Mucosa of stomach (tissue), 1 donor: ENCODE results near the gene ITGA2.

Experiments used
- H3K27me3 ChIP-seq: one replicate; pipeline ENCODE4 v1.7.0; 2013; ENCODE audit warnings: mild to moderate bottlenecking, low read length; ENCODE audit not compliant: control insufficient read depth, insufficient read depth
- H3K36me3 ChIP-seq: one replicate; pipeline ENCODE4 v1.7.0; 2013; ENCODE audit warnings: low read length; ENCODE audit not compliant: control insufficient read depth, insufficient read depth
- H3K4me1 ChIP-seq: one replicate; pipeline ENCODE4 v1.7.0; 2013; ENCODE audit warnings: mild to moderate bottlenecking, low read length; ENCODE audit not compliant: control insufficient read depth, insufficient read depth
- H3K4me3 ChIP-seq: one replicate; pipeline ENCODE4 v1.7.0; 2013; ENCODE audit warnings: low read length
- H3K9ac ChIP-seq: one replicate; pipeline ENCODE4 v1.7.0; 2013; ENCODE audit warnings: mild to moderate bottlenecking, low read length, moderate library complexity
- H3K9me3 ChIP-seq: one replicate; pipeline ENCODE4 v1.7.0; 2013; ENCODE audit warnings: mild to moderate bottlenecking, low read length, moderate library complexity; ENCODE audit not compliant: control insufficient read depth
- donor health status: Pancreatic carcinoma.

Gene ITGA2

DNA sequence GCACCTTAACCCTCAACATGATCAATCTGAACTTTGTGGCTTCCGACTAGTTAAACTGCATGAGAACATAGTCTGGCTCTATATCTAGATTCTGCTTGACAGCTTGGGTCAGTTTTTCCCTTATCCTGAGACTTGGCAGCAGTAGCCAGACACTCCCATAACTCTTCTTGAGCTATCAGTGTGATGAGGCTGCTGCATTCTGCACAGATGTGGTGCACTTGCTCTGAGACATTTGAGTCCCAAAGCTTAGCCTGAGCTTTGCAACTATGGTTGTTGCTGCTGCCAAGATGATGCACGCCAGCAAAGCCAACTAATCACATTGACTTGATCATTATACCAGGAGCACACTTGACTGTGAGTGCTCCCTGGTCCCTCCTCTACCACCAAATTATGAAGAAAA is 84.2 kb downstream of the ITGA2 start:
- Histone ChIP-seq H3K9me3 (no peaks in the 10 kb centered on the region), H3K4me1 (no peaks in the 10 kb centered on the region), H3K36me3 (peaks cover 6% of the 10 kb centered on the region), H3K9ac (no peak overlapping the region), H3K27me3 (no peaks in the 10 kb centered on the region), H3K4me3 (no peak overlapping the region)

DNA sequence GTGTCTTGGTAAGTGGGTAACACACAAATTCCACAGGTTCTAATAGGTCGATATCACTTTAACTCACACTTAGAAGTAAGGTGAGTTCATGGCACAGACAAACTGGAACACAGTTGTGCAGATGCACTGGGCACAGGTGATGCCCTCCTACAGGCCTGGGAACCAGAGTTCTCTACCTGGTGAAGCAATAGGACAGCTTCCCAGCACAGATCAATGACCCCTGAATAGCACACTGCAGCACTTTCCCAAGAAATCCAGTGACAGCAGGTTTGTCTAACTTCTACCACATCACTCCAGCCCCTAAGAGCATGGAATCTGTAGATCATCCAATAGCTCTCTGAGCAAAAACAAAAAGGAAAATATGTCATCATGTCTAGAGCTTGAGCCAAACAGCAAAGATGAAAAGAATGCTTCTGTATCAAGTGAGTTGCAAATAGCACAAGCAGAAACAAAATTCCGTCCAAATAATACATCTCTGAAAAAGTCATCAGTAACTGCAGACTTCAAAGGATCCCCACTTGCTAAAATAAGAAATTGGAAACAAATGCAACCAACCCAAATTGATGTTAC is 86.9 kb downstream of the ITGA2 start:
- H3K36me3 ChIP-seq, result peaks cover 6% of the 10 kb centered on the region
- no peaks in the 10 kb centered on the region for H3K9me3 ChIP-seq
- H3K4me3 ChIP-seq, result no peak overlapping the region
- no peaks in the 10 kb centered on the region for H3K27me3 ChIP-seq
- H3K4me1 ChIP-seq, result no peaks in the 10 kb centered on the region
- H3K9ac ChIP-seq, result no peak overlapping the region

GRCh38 chr5:53080271-53080670 is 91.1 kb downstream of the ITGA2 start:
- H3K4me3 ChIP-seq, result no peak overlapping the region
- no peaks in the 10 kb centered on the region for H3K27me3 ChIP-seq
- no peaks in the 10 kb centered on the region for H3K4me1 ChIP-seq
- H3K9ac ChIP-seq, result no peak overlapping the region
- H3K9me3 ChIP-seq, result no peaks in the 10 kb centered on the region
- H3K36me3 ChIP-seq, result peaks cover 6% of the 10 kb centered on the region

DNA sequence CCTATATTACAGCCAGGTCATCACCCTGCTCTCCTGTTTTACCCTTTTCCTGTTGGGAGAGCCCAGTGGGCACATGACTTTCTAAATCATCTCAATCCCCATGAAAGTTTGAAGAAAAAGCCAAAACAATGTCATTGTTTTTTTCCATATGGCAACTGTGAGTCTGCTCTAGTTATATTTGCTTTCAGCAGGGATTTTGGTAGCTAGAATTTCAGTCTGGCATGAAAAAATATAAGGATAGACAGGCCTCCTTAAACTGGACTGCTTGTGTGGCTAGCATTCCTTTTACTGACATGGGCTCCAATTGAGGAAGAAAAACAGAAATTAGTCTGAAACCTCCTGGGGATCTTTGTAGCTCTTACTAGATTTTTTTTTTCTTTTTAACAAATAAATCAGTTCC is 94.8 kb downstream of the ITGA2 start:
- Histone ChIP-seq H3K27me3 (no peaks in the 10 kb centered on the region), H3K9ac (no peak overlapping the region), H3K4me3 (no peak overlapping the region), H3K4me1 (no peaks in the 10 kb centered on the region), H3K36me3 (no peaks in the 10 kb centered on the region), H3K9me3 (no peaks in the 10 kb centered on the region)

DNA sequence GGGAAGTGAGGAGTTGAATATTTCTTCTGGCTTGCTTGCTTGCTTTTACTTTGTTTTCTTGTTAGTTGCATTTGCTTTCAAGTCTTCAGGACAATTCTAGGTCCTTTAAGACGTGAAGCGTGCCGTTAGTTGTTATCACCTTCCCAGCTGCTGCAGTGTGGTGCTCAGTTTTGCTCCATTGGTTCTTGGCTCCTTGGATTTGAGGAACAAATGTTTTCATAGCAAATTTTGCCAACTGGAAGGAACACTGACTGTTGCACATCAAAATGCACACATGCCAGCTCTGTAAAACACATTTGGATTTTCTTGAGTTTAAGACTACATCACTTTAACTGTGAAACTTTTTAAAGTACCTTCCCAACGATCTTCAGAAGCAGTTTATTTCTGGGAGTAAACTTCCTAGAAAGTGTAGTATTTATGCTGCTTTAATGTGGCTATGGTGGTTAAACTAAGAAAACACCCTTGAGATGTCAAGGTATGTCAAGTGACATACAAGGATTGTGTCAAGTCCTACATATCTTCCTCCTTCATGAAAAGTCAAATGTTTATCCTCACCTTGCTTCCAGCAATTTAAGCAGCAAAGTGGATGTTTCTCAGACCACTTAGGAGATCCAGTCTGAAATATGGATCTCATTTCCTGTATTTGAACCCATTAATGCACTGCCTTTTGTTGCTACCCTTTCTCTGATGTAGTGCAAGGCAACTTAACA is 95.5 kb downstream of the ITGA2 start:
- H3K9ac ChIP-seq, result no peak overlapping the region
- no peaks in the 10 kb centered on the region for H3K27me3 ChIP-seq
- H3K9me3 ChIP-seq, result no peaks in the 10 kb centered on the region
- H3K4me3 ChIP-seq, result no peak overlapping the region
- H3K36me3 ChIP-seq, result no peaks in the 10 kb centered on the region
- no peaks in the 10 kb centered on the region for H3K4me1 ChIP-seq

GRCh38 chr5:53087171-53087570 is 98.0 kb downstream of the ITGA2 start:
- H3K4me3 ChIP-seq, result no peak overlapping the region
- H3K4me1 ChIP-seq, result no peaks in the 10 kb centered on the region
- H3K9me3 ChIP-seq, result no peaks in the 10 kb centered on the region
- H3K27me3 ChIP-seq, result no peaks in the 10 kb centered on the region
- no peak overlapping the region for H3K9ac ChIP-seq
- no peaks in the 10 kb centered on the region for H3K36me3 ChIP-seq

DNA sequence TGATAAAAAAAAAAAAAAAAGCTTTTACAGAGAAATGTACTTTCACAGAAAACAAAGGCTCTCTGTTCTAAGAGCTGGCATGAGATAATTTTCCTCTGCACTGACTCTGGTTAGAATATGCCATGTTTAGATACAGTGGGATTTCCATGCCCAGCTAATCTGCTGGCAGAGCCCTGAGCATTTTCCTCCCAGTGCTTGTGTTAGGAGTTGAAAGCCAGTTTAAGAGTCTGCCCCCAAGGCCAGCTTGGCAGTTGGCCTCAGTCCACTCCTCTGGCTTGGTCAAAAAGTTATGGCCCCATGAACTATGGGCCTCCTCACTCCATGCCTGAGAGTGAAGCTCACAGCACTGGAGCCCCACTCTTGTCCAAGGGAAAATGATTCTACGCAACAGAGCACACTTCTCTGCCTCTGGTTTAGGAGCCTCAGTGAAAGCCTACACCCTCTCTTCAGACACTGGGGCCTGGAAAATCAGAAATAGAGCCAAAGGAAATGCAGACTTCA is 98.5 kb downstream of the ITGA2 start:
- Histone ChIP-seq H3K9ac (no peak overlapping the region), H3K36me3 (no peaks in the 10 kb centered on the region), H3K4me1 (no peaks in the 10 kb centered on the region), H3K9me3 (no peaks in the 10 kb centered on the region), H3K4me3 (no peak overlapping the region), H3K27me3 (no peaks in the 10 kb centered on the region)

DNA sequence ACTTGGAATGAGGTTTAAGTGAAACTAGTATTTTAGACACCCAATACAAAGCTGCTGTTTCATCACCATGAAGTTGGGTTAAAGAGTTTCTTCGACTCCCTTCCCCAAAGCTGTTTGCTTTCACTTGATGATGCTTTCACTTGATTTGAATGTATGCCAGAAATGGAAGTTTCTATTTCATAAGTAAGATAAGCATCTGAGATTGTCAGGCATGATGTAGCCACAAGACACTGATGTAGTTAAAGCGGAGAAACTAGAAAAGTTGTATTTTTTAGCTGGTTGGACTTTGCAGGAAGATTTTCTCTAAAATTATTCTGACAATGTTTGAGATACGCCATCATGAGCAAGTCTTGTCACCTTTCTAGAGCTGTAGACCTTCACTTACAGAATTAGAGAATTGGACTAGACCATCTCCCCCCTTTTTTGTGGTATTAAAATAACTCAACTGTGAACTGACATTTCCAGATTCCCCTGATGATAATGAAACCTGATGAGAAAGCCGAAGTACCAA is 100.4 kb downstream of the ITGA2 start:
- H3K36me3 ChIP-seq, result no peaks in the 10 kb centered on the region
- no peaks in the 10 kb centered on the region for H3K27me3 ChIP-seq
- H3K9ac ChIP-seq, result no peak overlapping the region
- H3K9me3 ChIP-seq, result no peaks in the 10 kb centered on the region
- no peaks in the 10 kb centered on the region for H3K4me1 ChIP-seq
- H3K4me3 ChIP-seq, result no peak overlapping the region

GRCh38 chr5:53090229-53090628 is 101.1 kb downstream of the ITGA2 start:
- H3K4me3 ChIP-seq, result no peak overlapping the region
- H3K4me1 ChIP-seq, result no peaks in the 10 kb centered on the region
- H3K27me3 ChIP-seq, result no peaks in the 10 kb centered on the region
- no peaks in the 10 kb centered on the region for H3K36me3 ChIP-seq
- H3K9ac ChIP-seq, result no peak overlapping the region
- H3K9me3 ChIP-seq, result no peaks in the 10 kb centered on the region

DNA sequence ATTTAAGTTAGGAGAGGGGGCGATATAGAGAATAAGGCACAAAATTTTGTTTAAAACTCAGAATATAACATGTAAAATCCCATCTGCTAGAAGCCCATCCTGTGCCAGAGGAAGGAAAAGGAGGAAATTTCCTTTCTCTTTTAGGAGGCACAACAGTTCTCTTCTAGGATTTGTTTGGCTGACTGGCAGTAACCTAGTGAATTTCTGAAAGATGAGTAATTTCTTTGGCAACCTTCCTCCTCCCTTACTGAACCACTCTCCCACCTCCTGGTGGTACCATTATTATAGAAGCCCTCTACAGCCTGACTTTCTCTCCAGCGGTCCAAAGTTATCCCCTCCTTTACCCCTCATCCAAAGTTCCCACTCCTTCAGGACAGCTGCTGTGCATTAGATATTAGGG is 102.1 kb downstream of the ITGA2 start:
- Histone ChIP-seq H3K9me3 (no peaks in the 10 kb centered on the region), H3K36me3 (no peaks in the 10 kb centered on the region), H3K4me3 (no peak overlapping the region), H3K4me1 (no peaks in the 10 kb centered on the region), H3K27me3 (no peaks in the 10 kb centered on the region), H3K9ac (no peak overlapping the region)

DNA sequence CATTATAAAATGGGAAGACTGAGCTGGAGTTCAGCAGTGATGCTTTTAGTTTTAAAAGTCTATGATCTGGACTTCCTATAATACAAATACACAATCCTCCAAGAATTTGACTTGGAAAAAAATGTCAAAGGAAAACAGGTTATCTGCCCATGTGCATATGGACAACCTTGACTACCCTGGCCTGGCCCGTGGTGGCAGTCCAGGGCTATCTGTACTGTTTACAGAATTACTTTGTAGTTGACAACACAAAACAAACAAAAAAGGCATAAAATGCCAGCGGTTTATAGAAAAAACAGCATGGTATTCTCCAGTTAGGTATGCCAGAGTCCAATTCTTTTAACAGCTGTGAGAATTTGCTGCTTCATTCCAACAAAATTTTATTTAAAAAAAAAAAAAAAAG is 103.1 kb downstream of the ITGA2 start:
- no peak overlapping the region for H3K9ac ChIP-seq

GRCh38 chr5:53095217-53095616 is 106.1 kb downstream of the ITGA2 start:
- Histone ChIP-seq H3K9me3 (no peaks in the 10 kb centered on the region), H3K4me1 (no peaks in the 10 kb centered on the region), H3K27me3 (no peaks in the 10 kb centered on the region), H3K36me3 (no peaks in the 10 kb centered on the region), H3K4me3 (no peak overlapping the region), H3K9ac (no peak overlapping the region)

More for the DNA sequence above, 103.1 kb downstream of the ITGA2 start:
- Histone ChIP-seq H3K27me3 (no peaks in the 10 kb centered on the region), H3K4me3 (no peak overlapping the region), H3K4me1 (no peaks in the 10 kb centered on the region), H3K9me3 (no peaks in the 10 kb centered on the region), H3K36me3 (no peaks in the 10 kb centered on the region)
